Measurements from ENCODE around the gene GREM2. TPM values are rescaled to one million over a fixed set of nuclear protein-coding genes. Genes with fewer than 3 reads are reported as not detected.

GREM2 gene
- total RNA-seq (under 1 TPM; 0.37 to 0.39 TPM), polyA plus RNA-seq (ENCODE audit: insufficient read depth, low read depth, low replicate concordance) (1.8 TPM)
- long read RNA-seq, donor 1, full-length matches to known transcripts, result 2 of 2 reads
- long read RNA-seq, donor 1, partial matches to known transcripts, result 0 of 2 reads
- long read RNA-seq, donor 1, other reads (novel, unspliced or antisense), result 0 of 2 reads
- long read RNA-seq, donor 2, result 0 reads

DNA sequence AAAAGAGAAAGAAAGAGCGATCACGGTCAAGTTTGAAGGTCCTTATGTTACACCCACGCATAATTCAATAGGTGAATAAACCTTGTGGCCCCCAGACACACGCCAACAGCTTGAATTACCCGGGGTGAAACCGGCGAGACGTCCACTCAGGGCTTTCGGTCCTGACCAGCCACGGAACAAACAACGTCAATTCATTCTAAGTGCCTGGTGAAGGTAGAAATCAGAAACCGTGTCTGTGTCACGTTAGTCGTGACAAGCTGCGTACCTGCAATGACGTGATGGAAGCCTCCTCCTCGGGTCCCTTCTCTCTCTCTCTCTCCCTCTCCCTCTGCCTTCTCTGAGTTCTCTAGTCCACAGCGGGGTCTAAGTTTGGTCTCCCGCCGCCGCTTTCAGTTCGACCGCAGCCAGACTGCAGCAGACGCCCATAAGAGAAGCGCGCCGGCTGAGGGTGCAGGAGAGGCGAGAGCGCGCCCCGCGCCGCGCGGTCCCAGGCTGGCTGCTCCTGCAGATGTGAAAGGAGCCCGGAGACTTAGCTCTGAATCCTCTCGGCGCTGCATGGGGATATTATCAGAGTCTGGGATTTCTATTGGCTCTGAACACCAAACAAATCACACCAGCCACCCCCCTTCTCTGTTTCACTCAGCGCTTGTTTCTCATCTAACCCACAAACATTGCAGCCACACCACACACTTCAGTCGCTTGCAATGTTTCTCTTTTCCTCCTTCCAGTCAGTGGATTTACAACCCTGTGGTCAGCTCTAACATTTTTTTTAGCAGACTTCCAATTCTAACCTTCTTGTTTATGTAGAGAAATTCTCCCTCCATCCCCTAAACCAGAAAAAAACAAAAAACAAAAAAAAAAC, at the start of gene GREM2:
Gene GREM2 (minus strand): TSS at position 537 of the 862 bp plus-strand sequence. CDS start 118,680 bp downstream, outside the sequence.
- H3K27ac ChIP-seq, result no peak within 1 kb of the TSS
- TF ChIP-seq, protein P1, sequence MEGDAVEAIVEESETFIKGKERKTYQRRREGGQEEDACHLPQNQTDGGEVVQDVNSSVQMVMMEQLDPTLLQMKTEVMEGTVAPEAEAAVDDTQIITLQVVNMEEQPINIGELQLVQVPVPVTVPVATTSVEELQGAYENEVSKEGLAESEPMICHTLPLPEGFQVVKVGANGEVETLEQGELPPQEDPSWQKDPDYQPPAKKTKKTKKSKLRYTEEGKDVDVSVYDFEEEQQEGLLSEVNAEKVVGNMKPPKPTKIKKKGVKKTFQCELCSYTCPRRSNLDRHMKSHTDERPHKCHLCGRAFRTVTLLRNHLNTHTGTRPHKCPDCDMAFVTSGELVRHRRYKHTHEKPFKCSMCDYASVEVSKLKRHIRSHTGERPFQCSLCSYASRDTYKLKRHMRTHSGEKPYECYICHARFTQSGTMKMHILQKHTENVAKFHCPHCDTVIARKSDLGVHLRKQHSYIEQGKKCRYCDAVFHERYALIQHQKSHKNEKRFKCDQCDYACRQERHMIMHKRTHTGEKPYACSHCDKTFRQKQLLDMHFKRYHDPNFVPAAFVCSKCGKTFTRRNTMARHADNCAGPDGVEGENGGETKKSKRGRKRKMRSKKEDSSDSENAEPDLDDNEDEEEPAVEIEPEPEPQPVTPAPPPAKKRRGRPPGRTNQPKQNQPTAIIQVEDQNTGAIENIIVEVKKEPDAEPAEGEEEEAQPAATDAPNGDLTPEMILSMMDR (IDR thresholded peaks at IDR 0.05), result no peak
- TF ChIP-seq POLR2A (IDR thresholded peaks at IDR 0.05), result no peak
- no peaks in the 10 kb centered on the region for H3K4me1 ChIP-seq
- no peaks in the 10 kb centered on the region for H3K27me3 ChIP-seq
- no peaks in the 10 kb centered on the region for H3K36me3 ChIP-seq (ENCODE audit: low read depth, missing control alignments)
- peak within 1 kb of the TSS; percentile 34 to 46 for H3K4me3 ChIP-seq
- DNase-seq, result peak; percentile 60
- 1 to 3% methylated on average over 38 to 40 of the region's 40 CpGs for whole genome bisulfite sequencing, 2 donors
- no peaks in the 10 kb centered on the region for H3K9me3 ChIP-seq
- intact Hi-C loops (cut with DNase I; ENCODE audit: low total_unique reads), result no loop called here

DNA sequence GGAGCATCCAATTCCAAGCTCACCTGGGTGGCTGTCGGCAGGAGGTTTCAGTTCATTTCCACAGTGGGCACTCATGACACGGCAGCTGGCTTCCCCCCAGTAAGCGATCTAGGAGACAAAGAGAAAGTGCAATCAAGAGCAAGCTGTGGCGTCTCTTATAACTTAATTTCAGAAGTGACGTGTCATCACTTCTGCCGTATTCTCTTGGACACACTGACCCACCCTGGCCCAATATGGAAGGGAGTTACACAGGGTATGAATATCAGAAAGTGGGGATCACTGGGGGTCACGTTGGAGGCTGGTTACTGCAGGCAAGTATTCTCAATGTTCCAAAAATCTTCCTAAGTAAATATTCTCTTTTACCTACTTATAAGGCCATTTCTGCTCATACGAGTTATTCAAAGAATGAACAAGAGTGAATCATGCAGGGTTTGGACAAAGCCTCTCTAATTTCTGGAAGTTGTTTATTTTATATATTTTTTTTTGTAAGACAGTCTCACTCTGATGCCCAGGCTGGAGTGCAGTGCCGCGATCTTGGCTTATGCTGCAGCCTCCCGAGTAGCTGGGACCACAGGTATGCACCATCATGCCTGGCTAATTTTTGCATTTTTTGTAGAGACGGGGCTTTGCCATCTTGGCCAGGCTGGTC, 46.5 kb upstream of the GREM2 start:
- no peak for DNase-seq
- intact Hi-C loops (cut with DNase I; ENCODE audit: low total_unique reads), result no loop called here

DNA sequence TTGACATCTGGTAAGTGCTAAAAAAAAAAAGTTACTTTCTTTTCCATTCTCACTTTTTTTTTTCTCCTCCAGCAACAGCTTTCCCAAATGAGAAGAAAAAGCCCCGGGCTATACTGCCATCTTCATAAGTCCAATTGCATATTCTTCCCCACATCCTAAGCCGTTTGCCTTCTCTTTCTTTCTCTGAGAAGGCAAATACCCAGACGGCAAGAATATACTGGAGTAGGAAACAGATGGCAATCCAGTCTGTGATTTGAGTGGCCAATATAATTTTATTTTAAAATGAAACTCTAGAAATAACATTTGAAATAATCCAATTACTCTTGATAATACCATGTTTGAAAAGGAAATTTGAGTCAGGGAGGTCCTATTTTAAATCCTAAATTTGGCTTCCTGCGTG, 44.6 kb upstream of the GREM2 start:
- no peak for DNase-seq
- TF ChIP-seq POLR2A (IDR thresholded peaks at IDR 0.05), result no peak
- TF ChIP-seq, protein P1 (IDR thresholded peaks at IDR 0.05), result no peak
- intact Hi-C loops (cut with DNase I; ENCODE audit: low total_unique reads), result no loop called here
- Histone ChIP-seq H3K27me3 (no peaks in the 10 kb centered on the region), H3K4me1 (no peaks in the 10 kb centered on the region), H3K36me3 (ENCODE audit: low read depth, missing control alignments) (no peaks in the 10 kb centered on the region), H3K4me3 (no peak overlapping the region), H3K27ac (no peak overlapping the region), H3K9me3 (no peaks in the 10 kb centered on the region)
- 84 to 85% methylated on average over 4 of the region's 4 CpGs for WGBS, 2 donors

More for the DNA sequence above, 46.5 kb upstream of the GREM2 start:
- Histone ChIP-seq H3K27me3 (no peaks in the 10 kb centered on the region), H3K4me1 (no peaks in the 10 kb centered on the region), H3K36me3 (ENCODE audit: low read depth, missing control alignments) (no peaks in the 10 kb centered on the region), H3K27ac (no peak overlapping the region), H3K9me3 (no peaks in the 10 kb centered on the region), H3K4me3 (no peak overlapping the region)
- TF ChIP-seq, protein P1 (IDR thresholded peaks at IDR 0.05), result no peak
- TF ChIP-seq POLR2A (IDR thresholded peaks at IDR 0.05), result no peak
- WGBS, 2 donors, result 82% methylated on average over 12 of the region's 12 CpGs

DNA sequence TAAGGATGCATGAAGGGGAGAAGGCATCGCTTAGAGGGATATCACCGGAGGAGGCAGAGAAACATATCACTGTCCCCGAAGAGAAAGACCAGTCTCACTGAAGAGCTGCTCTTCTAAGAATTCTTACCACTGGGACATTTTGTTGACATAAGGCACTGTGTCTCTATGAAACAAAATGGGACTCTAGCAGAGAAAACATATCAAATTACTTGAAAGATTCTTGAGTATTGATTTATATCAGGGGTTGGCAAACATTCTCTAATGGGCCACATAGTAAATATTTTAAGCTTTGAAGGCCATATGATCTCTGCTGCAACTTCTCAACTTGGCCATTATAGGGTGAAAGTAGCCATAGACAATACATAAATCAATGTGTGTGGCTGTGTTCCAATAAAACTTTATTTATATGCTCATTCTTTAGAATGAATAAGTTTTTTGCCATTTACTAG, 41.0 kb upstream of the GREM2 start:
- H3K4me3 ChIP-seq, result no peak overlapping the region
- DNase-seq, result no peak
- 87 to 92% methylated on average over 3 of the region's 3 CpGs for WGBS, 2 donors

More for the DNA sequence above, 41.0 kb upstream of the GREM2 start:
- Histone ChIP-seq H3K36me3 (ENCODE audit: low read depth, missing control alignments) (no peaks in the 10 kb centered on the region), H3K4me1 (no peaks in the 10 kb centered on the region), H3K9me3 (no peaks in the 10 kb centered on the region), H3K27me3 (no peaks in the 10 kb centered on the region), H3K27ac (no peak overlapping the region)
- intact Hi-C loops (cut with DNase I; ENCODE audit: low total_unique reads), result no loop called here
- no peak for TF ChIP-seq POLR2A (IDR thresholded peaks at IDR 0.05)
- TF ChIP-seq, protein P1 (IDR thresholded peaks at IDR 0.05), result no peak
